GM19240 (cell line): ENCODE results near the gene AGBL4.

Experiments
- DNase-seq: peaks from one replicate; pipeline ENCODE4 v3.0.0; 2011; ENCODE audit warnings: low spot score; ENCODE audit not compliant: insufficient read length

AGBL4 gene

DNA sequence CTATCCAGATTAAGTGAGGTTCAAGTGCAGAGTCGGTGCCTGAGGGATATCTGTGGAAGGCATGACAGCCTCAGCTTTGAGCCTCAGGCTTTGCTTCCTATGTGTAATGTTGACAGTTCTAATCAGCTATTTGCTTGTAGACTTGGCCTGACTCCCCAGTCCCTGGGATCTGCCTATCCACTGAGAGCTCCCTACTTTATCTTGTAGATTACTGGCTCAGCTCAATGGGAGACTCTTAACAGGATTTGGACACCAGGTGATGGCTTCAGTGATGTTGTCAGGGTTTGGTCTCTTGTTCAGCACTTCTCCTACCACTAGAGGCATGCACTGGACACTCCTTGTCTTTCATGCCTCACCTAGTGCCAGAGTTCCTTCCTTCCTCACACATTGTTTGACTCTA is 1120.5 kb downstream of the AGBL4 start:
- DNase-seq: no peak

DNA sequence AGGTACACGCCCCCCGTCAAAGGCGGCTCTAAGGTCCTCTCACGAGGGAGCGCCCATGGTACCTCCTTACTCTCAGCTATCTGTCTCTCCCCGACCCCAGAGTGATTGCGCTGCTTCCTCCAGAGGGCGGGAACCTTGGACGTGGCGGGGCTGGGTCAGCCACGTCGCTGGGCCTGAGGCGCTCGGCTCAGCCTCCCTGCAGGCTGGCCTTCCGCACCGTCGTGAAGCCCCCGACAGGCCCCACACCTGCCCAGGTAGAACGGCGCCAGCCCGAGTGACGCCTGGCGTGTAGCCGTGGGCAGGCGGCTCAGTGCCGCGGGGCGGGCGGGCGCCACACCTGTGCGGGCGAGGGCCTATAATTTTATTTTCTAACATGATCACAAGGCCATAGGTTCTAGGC is 1124.9 kb downstream of the AGBL4 start:
- no peak for DNase-seq

DNA sequence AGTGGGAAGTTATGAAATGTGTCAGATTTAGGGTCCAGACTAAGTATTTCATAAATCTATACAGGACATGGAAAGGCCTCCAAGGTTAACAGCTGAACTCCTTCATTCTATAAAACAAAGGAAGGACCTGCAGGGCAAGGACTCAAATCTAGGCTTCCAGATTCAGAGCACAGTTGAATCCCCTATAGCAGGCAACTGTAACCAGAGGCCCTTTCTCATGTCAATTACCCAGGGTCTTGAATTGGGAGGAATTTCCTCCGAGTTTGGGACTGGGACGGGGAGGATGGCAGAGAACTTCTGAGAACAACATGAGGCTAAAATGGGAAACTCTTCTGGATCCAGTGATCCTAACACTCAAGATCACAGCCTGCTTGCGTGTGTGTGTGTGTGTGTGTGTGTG is 1134.1 kb downstream of the AGBL4 start:
- no peak for DNase-seq

DNA sequence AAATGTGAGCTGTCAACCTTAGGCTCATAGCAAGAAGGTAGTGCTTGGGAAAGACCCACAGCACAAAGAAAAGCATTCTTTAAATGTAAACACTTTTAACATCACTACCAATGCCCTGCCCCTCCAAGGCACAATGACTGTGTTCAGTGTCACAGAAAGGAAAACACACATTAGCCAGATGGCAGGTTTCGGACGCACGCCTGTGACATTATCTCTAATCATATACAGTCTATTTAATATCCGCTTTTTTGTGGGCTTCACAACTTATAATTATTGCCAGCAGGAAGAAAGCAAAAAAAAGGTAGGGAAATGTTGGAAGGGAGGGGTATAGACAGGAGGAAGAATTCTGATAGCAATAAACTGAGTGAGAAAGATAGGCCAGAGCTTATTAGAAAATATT is 1134.7 kb downstream of the AGBL4 start:
- DNase-seq: no peak

DNA sequence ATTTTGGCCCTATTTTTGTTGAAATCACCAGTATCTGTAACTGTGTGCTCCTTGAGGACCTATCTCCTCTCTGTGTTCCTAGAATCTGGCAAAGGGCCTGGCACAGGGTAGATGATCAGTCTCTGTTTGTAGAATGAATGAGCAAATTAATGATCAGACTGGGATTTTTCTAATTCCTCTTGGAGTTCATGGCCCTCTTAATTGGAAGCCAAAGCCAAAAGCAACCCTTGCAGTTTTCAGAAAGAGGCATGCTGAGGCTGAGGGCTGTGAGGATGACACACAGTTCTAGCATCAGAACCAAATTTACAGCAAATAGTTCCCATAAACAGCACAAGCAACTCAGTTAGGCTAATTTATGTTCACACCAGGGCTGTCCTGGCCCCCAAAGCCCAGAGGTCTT is 1136.0 kb downstream of the AGBL4 start:
- DNase-seq: no peak

DNA sequence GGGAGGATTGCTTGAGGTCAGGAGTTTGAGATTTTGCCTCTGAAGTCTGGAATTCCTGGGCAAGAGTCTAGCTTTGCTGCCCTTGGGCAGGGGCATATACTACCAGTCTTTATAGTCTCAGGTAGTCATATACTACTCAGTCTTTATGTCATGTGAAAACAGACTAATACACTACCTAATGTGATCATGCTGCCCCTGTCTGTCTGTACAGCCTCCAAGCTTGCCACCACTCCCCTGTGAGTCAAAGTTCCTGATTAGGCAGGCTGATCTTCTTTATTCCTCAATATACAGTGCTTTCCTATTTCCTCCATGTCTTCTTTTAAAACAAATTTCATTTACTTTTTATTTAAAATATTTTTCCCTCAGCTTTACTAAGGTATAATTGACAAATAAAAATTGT is 1141.7 kb downstream of the AGBL4 start:
- no peak for DNase-seq

DNA sequence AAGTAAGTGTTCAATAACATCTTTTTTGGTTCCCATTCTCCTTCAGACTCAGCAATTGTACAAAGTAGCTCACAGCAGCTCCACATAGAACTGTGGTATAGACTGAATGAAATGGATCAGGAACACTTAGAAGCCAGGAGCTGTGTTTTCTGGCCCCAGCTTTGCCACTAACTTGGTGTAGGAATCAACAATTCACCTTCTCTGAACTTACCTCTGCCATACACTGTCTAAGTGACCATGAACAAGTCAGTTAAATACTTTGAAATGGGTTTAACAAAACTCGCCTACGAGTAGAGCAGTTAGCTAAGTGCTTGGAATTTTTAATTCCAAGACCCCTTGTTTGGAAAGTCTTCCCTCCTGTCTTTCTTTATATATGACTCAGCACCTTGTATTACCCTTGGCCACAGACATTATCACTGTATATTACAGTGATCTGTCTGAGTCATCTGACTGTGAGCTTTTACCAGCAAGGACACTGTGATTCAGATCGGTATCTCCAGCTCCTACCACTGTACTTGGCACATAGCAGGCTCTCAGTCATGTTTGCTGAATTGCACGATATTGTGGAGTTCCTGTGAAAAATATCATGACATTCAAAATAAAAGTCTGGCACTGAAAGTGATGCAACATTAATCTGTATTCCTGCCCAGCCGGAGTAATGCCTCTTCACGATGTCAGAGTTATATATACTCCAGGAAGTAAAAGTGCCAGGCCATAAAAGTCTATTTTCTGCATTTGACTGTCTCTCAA is 1145.4 kb downstream of the AGBL4 start:
- no peak for DNase-seq

DNA sequence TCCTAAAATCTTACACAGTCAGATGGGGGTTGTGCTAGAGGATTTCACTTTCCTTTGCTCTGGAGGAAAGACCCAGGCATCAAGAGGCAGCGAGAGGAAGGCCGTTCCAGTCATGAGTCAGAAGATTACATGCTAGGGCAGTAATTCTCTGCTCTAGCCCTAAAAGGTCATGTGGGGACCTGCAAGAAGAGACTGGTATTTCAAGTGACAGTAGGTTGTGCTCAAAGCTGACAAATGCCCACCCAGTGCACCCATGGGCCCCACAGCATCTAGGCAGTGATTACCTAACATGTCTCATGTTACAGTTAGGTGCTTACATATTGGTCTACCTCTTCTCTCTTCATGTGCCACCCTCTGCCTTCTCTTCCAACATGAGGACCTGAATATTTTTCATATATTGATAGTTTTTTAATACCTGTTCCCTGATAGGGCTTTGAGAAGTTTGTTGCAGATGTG is 1147.4 kb downstream of the AGBL4 start:
- DNase-seq: no peak

DNA sequence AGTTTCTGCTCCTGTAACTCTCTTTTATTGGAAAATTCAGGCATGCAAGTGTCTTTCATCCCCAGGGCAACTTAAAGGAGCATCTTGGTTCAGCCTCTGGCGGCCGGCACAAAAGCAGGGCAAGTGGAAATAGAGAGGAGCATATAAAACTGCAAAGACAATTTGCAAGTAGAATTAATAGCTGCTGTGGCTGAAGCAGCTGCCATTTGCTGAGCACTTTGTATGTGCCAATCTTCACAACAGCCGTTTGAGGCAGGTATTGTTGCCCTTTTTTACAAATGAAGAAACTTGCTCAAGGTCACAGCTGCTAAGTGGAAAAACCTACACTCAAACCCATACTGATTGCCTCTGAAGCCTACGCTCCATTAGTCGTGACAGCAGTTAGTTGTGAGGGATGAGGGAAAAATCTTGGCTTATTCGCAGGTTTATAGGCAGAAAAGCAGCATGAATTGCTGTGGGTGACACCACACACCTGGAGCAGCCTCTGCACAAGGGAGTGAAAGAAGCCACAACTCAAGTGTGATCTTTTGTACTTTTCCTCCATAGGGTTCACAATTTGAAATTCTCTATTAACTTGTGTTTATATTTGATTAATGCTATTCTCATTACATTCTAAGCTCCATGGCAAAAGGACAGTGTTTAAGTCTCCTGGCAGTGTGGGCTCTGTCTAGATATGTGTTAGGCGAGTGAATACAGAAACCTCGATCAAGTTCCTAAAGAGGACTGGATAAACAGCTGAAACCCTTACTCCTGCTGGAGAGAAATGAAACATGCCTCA is 1148.0 kb downstream of the AGBL4 start:
- no peak for DNase-seq

DNA sequence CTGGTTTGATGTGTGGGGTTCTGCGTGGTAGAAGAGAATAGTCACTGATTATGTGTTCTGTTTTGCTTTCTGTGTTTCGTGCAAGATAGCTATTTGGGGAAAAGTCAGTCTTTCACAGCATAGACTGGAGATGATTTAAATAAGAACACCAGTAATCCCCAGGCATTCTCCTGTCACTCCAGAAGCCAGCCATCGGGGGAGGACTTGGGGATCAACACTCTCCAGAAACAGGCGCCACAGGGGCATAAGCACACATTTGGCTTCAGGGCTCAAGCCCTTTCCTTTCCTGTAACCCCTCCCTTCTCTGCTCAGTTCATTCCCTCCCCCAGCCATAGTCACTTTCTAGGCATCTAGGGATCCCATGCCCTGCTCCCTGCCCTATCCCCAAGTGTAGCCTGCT is 1149.8 kb downstream of the AGBL4 start:
- DNase-seq: no peak

DNA sequence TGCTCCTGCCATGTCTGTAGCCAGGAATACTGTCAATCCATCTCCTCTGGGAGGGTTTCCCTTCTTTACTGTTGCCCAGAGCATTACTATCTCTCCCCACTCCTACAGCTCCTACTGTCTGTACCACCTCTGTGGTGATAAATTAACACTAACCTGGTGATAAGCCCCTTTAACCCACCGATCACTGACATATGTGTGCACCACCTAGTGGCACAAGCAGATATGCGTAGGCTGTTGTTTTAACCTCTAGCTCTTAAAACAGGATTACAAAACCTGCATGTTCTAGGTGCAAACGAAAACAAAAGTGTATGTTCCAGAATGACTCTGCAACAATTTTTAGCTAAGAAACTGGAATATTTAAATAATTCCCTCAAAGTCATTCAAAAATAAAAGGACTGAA is 1153.2 kb downstream of the AGBL4 start:
- DNase-seq: peak; percentile 6

DNA sequence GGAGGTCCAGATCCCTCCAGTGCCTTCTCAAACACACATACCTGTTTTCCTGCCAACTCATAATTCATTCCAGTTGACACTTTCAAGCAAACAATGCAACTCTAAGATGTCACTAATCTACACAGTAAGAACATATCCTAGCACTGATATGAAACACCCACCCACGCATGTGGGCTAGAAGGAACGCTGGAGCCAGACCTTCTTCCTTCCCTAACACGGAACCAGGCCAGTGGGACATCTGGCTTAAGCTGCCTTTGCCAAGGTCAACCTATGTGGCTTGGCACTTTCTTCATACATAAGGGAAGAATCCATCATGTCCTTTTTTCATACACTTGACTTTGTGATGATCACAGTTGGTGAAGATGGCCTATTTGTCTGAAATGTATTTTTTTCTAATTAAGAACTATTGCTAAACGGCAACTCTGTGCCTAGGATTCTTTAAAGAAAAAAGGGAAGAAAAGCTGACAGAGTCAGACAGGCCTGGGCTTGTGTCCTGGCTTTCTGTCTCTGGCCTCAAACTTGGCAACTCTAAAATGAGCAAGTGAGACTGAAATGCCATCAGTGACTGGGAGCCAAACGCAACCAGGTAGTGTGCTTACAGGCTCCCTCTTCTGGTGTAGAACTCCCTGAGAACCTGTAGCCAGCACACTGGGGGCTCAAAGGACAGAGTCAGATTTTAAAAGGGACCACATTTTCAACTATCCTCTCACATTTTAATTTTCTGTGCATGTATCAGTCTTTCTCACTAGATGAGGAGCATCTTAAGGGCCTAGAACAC is 1154.4 kb downstream of the AGBL4 start:
- DNase-seq: no peak

DNA sequence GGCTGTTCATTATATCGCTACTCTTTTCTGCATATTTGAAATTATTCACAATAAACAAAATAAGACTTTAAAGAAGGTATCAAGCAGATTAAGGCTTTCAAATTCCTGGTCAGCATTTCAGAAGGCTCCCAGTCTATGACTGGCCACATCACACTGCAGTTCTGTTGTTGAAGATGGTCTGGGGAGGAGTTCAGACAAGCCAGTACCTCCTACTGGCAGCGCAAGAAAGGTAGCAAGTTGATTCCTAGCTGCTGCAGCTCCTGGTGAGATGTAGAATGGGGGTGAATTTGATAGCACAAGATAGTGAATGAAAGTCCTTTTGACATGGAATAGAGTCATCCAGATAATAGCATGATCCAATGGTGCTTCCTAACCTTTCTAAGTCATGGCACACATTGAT is 1158.8 kb downstream of the AGBL4 start:
- no peak for DNase-seq

DNA sequence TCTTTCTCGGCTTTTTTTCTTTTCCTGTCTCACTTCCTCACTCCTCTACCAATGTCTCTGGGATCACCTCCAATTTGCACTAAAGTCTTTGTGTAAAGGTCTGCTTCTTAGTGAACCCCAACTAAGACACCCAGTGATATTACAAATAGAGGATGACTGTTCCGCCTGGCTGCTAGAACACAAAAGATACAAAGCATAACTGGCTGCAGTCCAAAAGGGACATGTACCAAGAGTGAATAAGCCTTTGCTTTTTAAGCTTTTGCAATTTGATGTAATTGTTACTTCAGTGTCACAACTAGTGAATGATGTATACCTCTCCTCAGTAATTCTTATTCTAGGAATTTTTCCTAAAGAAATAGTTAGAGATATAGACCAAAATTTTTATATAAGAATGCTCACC is 1164.3 kb downstream of the AGBL4 start:
- no peak for DNase-seq

DNA sequence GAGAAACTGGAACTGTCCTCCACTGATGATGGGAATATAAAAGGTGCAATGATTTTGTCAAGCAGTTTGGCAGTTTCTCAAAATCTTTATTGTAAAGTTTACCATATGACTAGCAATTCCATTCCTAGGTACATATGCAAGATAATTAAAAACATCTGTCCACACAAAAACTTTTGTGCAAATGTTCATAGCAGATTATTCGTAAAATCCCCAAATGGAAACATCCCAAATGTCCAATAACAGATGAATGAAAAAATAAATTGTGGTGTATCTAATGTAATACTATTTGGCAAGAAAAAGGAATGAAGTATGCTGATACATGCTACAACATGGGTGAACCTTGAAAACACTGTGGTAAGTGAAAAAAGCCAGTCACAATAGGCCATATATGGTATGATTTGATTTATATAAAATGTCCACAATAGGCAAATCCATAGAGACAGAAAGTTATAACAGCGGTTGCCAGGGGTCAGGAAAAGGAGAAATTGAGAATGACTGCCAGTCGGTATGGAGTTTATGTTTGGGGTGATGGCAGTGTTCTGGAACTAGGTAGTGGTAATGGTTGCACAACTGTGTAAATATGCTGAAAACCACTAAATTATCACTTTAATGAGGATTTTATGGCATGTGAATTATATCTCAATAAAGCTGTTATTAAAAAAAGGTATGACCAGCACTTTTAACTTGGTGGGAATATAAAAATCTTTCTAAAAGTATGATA is 1165.4 kb downstream of the AGBL4 start:
- no peak for DNase-seq

DNA sequence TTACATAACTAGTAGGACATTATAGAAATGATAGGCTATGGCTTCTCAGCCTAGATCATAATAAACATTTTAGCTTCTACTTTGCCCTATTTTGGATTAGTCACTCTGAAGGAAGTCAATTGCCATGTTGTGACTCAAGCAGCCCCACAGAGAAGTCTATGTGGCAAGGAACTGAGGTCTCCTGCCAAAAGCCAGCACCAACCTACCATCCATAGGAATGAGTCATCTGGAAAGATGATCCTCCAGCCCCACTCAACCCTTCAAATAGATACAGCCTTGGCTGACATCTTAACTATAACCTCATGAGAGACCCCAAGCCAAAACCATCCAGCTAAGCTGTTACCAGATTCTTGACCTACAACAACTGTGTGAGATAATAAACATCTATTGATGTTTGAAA is 1170.7 kb downstream of the AGBL4 start:
- DNase-seq: no peak

DNA sequence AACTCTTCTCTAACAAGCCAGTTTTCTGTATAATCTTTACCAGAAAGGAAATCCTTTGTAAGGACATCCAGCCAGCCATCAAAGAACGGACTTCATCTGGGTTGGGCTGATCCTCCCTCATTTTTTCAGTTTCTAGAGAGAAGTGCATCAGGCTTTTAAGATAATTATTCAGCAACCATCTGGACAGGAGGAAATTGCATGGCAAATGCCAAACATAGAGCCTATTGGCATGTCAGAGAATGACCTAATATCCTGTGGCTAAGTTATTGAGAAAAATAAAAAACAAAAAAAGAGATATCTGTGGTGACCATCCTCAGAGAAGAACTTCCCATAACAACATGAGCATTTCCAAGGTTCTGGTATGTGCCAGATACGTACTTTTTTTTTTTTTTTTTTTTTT is 1172.1 kb downstream of the AGBL4 start:
- no peak for DNase-seq

DNA sequence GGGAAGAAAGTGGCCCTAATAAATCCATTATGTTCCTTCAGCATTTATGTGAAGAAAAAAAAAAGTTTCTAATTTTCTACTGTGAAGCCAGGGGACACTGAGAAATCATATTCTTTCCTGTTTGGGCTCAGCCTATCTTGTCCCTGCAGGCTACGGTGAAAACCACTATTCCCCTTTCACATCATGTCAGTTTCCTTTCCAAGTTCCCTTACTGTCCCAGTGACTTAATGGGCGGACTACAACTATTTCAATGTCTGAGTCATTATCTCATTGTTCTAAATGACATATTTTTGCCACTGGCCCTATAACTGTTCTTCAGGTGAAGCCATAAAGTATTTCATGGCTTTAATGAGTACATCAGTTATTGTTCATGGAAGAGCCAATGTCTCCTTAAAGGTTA is 1175.7 kb downstream of the AGBL4 start:
- no peak for DNase-seq

DNA sequence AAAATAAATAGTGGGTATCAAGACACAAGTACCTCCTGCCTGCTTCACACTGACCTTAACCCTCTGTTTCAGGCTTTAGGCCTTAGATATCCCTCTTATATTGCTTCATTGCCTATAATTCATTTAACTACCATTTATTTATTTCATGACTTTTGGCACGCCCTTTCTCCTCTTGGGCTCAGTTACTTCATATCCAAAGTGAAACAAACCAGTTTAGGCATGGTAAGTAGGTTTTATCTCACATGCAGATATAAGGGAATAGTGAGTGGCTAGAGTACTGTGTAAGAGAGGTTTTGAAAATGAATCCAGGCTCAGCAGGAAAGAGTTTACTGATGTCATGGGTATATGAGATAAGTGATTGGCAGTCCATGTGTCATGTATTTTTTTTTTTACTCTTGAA is 1177.3 kb downstream of the AGBL4 start:
- no peak for DNase-seq

DNA sequence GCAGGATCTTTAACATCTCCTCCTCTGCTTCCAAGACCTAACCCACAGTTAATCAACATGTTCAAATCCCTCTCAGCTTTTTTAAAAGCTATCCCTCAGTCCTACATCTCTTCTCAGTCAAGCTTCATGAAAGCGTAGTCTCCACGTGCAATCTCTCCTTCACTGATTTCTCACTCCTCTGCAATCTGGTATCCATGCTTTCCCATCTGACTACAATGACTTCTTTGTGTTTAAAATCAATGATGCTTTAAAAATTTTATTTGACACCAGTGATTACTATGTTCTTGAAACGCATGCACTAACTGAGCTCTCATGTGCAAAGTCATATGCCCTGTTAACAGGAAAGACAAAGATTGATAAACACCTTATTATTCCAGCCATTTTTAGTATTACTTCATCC is 1179.6 kb downstream of the AGBL4 start:
- no peak for DNase-seq

DNA sequence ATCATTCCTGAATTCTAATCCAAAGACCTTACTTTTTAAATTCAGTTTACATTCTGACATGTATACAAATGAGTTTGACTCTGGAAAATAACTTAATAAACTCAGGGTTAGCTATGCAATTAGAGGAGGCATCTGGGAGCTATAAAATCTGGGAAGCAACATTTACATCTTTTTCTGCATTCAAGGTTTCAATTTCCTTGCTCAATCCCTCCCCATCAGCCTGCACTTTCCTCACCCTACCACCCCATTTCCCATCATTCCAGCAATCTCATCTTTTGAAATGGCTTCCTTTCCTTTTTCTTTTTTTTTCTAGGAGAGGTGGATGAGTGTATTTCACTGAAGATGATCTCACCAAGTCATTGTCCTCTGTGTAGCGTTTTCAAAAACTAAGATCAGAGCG is 1181.8 kb downstream of the AGBL4 start:
- no peak for DNase-seq

DNA sequence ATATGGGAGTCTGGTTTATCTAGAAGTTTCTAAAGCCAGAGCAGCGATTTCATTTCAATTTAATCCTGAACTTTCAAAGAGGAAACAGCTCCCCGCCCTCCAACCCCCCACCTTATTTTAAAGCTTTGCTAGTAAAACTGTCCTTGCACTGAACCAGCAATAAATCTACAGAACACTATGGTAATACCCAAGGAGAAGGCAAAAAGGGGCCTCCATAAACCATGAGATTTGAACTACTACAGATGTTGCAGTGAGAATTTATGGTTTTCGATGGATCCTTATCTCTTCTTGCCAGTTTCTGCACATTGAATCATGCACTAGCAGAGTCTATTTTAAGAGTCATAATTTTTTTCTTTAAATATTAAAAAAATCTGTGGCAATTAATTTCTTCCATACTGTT is 1182.3 kb downstream of the AGBL4 start:
- DNase-seq: no peak
